HG03280 (cell line): ENCODE data around the gene HOXA4.

Source experiments
- ATAC-seq: cut with Tn5 transposase; IDR thresholded peaks from one replicate; pipeline ENCODE4 v1.9.1; 2021; ENCODE audit warnings: mild to moderate bottlenecking, moderate library complexity; ENCODE audit not compliant: unreplicated experiment

HOXA4 gene

GRCh38 chr7:27147199-27148030 lies 16.9 kb upstream of the HOXA4 start, which contains the start of gene HOXA6:
Gene HOXA6, minus strand, starts transcription at chr7:27147774. Its CDS starts 25 bp downstream, at chr7:27147749.
- ATAC-seq, result no peak

- no peak for ATAC-seq
These were observed 16.1 kb upstream of the HOXA4 start for GRCh38 chr7:27146491-27147198.

DNA sequence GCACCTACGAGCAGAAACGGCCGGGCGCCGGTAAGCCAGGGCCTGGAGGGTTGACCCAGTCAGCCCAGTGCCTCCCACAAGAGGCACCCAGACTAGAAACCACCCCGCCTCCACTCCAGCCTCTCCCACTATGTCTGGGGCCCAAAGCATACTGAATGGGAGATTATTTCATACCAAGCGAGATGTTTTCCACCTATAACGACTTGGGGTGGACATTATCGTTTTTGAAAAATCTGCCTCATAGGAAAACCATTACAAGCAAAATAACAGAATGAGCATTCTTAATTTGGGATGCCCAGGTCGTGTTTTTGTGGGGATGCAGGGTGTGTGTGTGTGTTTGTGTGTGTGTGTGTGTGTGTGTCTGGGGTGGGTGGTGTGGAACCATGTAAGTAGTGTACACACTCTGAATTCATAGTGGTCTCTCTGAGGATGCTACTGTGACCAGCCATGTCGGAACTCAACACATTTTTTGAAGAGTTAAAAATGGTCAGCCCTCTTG lies 15.4 kb upstream of the HOXA4 start:
- no peak for ATAC-seq

- no peak for ATAC-seq
These were observed 14.8 kb upstream of the HOXA4 start for GRCh38 chr7:27145165-27145913.

- ATAC-seq, result no peak
These were observed 14.2 kb upstream of the HOXA4 start for GRCh38 chr7:27144781-27145164.

- ATAC-seq, result no peak
These were observed 13.6 kb upstream of the HOXA4 start for GRCh38 chr7:27143950-27144780.

DNA sequence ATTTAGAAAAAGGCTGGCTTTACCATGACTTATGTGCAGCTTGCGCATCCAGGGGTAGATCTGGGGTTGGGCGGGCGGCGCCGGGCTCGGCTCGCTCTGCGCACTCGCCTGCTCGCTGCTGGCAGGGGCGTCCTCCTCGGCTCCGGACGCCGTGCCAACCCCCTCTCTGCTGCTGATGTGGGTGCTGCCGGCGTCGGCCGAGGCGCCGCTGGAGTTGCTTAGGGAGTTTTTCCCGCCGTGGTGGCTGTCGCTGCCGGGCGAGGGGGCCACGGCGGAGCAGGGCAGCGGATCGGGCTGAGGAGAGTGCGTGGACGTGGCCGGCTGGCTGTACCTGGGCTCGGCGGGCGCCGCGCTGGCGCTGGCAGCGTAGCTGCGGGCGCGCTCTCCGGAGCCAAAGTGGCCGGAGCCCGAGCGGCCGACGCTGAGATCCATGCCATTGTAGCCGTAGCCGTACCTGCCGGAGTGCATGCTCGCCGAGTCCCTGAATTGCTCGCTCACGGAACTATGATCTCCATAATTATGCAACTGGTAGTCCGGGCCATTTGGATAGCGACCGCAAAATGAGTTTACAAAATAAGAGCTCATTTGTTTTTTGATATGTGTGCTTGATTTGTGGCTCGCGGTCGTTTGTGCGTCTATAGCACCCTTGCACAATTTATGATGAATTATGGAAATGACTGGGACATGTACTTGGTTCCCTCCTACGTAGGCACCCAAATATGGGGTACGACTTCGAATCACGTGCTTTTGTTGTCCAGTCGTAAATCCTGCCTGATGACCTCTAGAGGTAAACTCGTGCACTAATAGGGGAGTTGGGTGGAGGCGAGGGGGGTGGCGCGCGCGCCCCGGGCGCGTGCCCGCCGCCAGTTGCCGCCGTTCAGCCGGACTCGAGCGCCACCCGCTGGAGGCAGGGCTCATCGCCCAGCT lies 12.7 kb upstream of the HOXA4 start, which contains the start of gene HOXA5:
TSS of gene HOXA5 (minus strand) at position 659 of the 927 bp plus-strand sequence. CDS start at position 585, 74 bp downstream.
- no peak for ATAC-seq

- ATAC-seq, result no peak
These were observed 12.0 kb upstream of the HOXA4 start for GRCh38 chr7:27142580-27143022.

- no peak for ATAC-seq
These were observed 11.5 kb upstream of the HOXA4 start for GRCh38 chr7:27141923-27142579.

DNA sequence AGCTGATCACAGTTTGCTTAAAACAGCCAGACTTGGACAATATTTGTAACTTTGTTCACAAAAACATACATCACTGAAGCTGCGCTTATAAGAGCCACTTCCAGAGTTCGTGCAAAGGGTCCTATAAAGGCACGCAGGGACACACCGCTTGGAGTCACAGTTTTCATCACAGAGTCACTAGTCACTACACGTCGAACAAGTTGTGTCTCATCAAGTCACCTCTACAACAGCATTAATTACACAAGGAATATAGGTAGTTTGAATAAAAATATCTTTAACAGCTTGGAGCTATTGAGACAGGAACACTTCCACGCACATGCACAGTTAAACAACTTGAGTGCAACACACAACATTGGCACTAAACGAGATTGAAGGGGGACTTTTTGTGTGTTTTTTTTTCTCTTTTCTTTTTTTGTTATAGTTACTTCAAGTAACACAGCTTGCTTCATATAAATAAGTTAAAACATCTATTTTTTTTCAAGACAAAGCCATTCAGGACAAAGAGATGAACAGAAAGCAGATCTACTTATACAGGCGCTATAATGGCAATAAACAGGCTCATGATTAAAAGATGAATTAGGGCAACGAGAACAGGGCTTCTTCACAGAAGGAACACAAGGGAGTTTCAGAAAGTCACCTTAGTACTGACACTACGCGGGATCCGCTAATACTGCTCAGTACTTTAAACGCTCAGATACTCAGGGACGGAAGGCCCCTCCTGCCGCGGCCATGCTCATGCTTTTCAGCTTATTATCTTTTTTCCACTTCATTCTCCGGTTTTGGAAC lies 10.8 kb upstream of the HOXA4 start:
- no peak for ATAC-seq

GRCh38 chr7:27140126-27140857 lies 9.7 kb upstream of the HOXA4 start:
- no peak for ATAC-seq

DNA sequence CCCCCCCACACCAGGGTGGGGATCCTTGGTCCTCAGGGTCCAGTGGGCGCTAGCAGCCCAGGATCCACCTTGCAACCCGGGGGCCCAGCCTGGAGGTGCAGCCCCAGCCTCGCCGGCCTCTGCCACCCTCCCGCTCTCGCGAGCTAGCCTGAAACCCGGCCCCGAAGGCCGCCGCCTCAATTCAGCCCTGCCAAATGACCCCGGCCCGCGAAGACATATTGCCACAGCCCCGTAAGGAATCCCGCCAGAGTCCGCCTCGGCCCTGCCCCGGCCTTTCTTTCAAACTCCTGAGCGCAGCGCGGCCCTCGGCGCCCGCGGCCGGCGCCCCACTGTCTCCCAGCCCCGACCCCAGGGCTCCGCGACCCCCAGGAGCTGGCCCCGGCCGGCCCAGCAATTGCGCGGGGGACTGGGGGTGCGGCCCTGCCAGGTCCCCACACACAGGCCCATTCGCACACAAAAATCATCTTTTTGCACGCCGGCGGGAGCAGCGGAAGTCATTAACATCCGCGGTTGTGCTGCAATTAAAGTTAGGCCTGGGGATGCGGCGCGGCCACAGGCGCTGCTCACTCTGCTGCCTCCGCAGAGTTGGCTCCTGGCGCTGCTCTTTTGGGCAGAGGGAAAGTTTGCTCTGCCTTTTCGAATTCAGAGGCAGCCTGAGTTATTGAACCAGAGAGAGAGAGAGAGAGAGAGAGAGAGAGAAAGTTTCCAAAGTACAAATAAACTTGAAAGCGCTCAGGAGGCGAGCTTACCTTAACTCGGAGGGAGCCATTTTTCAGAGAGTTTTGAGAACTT lies 9.0 kb upstream of the HOXA4 start:
- ATAC-seq, result no peak

DNA sequence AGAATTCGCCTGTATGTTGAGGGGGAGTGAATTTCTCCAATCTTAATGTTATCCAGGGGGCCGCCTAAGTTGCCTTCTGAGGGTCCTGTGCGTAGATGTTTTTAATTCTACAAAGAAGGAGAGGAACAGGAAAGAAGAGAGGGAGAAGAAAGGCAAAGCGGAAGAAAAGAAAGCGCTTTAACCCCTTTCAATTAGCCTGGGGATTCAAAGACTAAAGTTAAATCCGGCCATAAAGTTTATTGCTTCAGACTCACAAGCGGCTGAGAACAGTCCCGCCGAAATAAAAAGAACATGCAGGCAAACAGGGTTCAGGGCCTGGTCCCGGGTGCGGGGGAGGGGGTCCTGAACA lies 8.4 kb upstream of the HOXA4 start:
- no peak for ATAC-seq

DNA sequence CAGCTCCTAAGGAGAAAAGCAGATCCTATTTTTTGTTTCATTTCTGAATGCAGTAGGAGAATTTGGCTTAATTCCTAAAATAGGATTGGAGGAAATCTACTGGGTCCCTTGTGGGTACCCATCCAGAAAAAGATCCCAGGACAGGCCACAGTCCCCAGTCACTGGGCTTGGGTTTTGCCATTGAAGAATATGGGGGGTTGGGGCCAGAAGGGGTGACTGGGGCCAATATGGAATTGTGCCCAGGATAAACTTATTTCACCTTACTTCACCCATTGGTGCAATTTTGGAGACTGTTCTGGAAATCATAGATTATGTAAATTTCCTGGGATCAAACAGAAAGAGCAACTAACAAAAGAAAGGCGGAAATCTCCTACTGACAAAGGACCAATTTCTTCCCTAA lies 7.9 kb upstream of the HOXA4 start:
- no peak for ATAC-seq

GRCh38 chr7:27137640-27138315 lies 7.2 kb upstream of the HOXA4 start:
- ATAC-seq, result no peak

- ATAC-seq, result no peak
These were observed 3.8 kb upstream of the HOXA4 start for GRCh38 chr7:27134392-27134791.
